Adipocyte (in vitro differentiated cells): ENCODE data around the gene TMEM179B.
A peak's percentile ranks its signal among the peaks of the same experiment; 100 is the strongest.
"Not testable (repeated sequence)": the region's sequence is repeated elsewhere in the genome, so short reads cannot be mapped to it uniquely, and the experiment has no call there.

Experiments used
- DNase-seq: peaks from one replicate; pipeline ENCODE4 v3.0.0-alpha.2; 2015; ENCODE audit warnings: low read depth
- H3K27me3 ChIP-seq: replicated peaks from 2 replicates; pipeline ENCODE4 v1.7.0; 2013; ENCODE audit warnings: mild to moderate bottlenecking, low read length, moderate library complexity; ENCODE audit not compliant: control insufficient read depth, insufficient read depth
- H3K36me3 ChIP-seq: 2 replicates; pipeline ENCODE4 v1.7.0; 2013; ENCODE audit warnings: low read length, mild to moderate bottlenecking, moderate library complexity; ENCODE audit not compliant: control insufficient read depth, insufficient read depth, severe bottlenecking
- H3K4me1 ChIP-seq: 2 replicates; pipeline ENCODE4 v1.7.0; 2013; ENCODE audit warnings: mild to moderate bottlenecking, low read length, moderate library complexity; ENCODE audit not compliant: control insufficient read depth, insufficient read depth
- H3K4me3 ChIP-seq: 2 replicates; pipeline ENCODE4 v1.7.0; 2013; ENCODE audit warnings: mild to moderate bottlenecking, low read length, moderate library complexity
- H3K9ac ChIP-seq: 2 replicates; pipeline ENCODE4 v1.7.0; 2013; ENCODE audit warnings: mild to moderate bottlenecking, low read length, moderate library complexity
- H3K9me3 ChIP-seq: 2 replicates; pipeline ENCODE4 v1.7.0; 2013; ENCODE audit warnings: mild to moderate bottlenecking, low read length, moderate library complexity; ENCODE audit not compliant: control insufficient read depth

TMEM179B gene

GRCh38 chr11:62816557-62816956, 29.4 kb downstream of the TMEM179B start:
- peaks cover 5% of the 10 kb centered on the region for H3K4me1 ChIP-seq
- no peak overlapping the region for H3K4me3 ChIP-seq
- H3K9ac ChIP-seq = no peak overlapping the region
- peaks cover 66% of the 10 kb centered on the region for H3K36me3 ChIP-seq
- DNase-seq = no peak
- H3K9me3 ChIP-seq = no peaks in the 10 kb centered on the region
- no peaks in the 10 kb centered on the region for H3K27me3 ChIP-seq

GRCh38 chr11:62817129-62817528, 29.9 kb downstream of the TMEM179B start:
- Histone ChIP-seq H3K27me3 (no peaks in the 10 kb centered on the region), H3K9me3 (no peaks in the 10 kb centered on the region), H3K4me3 (no peak overlapping the region), H3K36me3 (peaks cover 72% of the 10 kb centered on the region), H3K9ac (no peak overlapping the region), H3K4me1 (peaks cover 5% of the 10 kb centered on the region)
- DNase-seq = no peak

- Histone ChIP-seq H3K4me3 (no peak overlapping the region), H3K27me3 (no peaks in the 10 kb centered on the region), H3K9ac (no peak overlapping the region), H3K4me1 (no peaks in the 10 kb centered on the region), H3K36me3 (peaks cover 87% of the 10 kb centered on the region), H3K9me3 (no peaks in the 10 kb centered on the region)
- no peak for DNase-seq
Observed at GRCh38 chr11:62823677-62824076, 36.5 kb downstream of the TMEM179B start.

- H3K9me3 ChIP-seq, H3K27me3 ChIP-seq, H3K4me3 ChIP-seq, DNase-seq, H3K9ac ChIP-seq: not testable (repeated sequence)
- peaks cover 15% of the 10 kb centered on the region for H3K4me1 ChIP-seq
- H3K36me3 ChIP-seq = peaks cover 53% of the 10 kb centered on the region
Observed at GRCh38 chr11:62828130-62828529, 40.9 kb downstream of the TMEM179B start.

- Histone ChIP-seq H3K27me3 (no peaks in the 10 kb centered on the region), H3K36me3 (peaks cover 52% of the 10 kb centered on the region), H3K9me3 (no peaks in the 10 kb centered on the region), H3K9ac (peak overlapping the region; percentile 98), H3K4me3 (peak overlapping the region; percentile 97), H3K4me1 (peaks cover 22% of the 10 kb centered on the region)
- DNase-seq = no peak
Observed at GRCh38 chr11:62830904-62831519, 43.8 kb downstream of the TMEM179B start.

- DNase-seq = peak; percentile 100
- Histone ChIP-seq H3K4me3 (peak within 1 kb of the TSS; percentile 97), H3K9ac (peak within 1 kb of the TSS; percentile 98), H3K4me1 (peaks cover 22% of the 10 kb centered on the region), H3K36me3 (peaks cover 54% of the 10 kb centered on the region), H3K27me3 (no peaks in the 10 kb centered on the region), H3K9me3 (no peaks in the 10 kb centered on the region)
Observed at GRCh38 chr11:62831520-62832335, 44.5 kb downstream of the TMEM179B start, which contains the start of gene STX5. TSS of gene STX5 (minus strand) at chr11:62832051. CDS start at chr11:62831243, 808 bp downstream.

- peak; percentile 64 for DNase-seq
Observed at GRCh38 chr11:62832336-62833234, 45.4 kb downstream of the TMEM179B start, which contains the start of gene TEX54. TSS of gene TEX54 (minus strand) at chr11:62832841.

GRCh38 chr11:62835336-62835735, 48.1 kb downstream of the TMEM179B start:
- H3K27me3 ChIP-seq = no peaks in the 10 kb centered on the region
- H3K36me3 ChIP-seq = peaks cover 35% of the 10 kb centered on the region
- H3K9ac ChIP-seq = no peak overlapping the region
- H3K4me3 ChIP-seq = no peak overlapping the region
- peaks cover 21% of the 10 kb centered on the region for H3K4me1 ChIP-seq
- DNase-seq = no peak
- H3K9me3 ChIP-seq = no peaks in the 10 kb centered on the region

More at GRCh38 chr11:62832336-62833234, 45.4 kb downstream of the TMEM179B start, which contains the start of gene TEX54:
- Histone ChIP-seq H3K27me3 (no peaks in the 10 kb centered on the region), H3K4me3 (peak within 1 kb of the TSS; percentile 97), H3K9ac (peak within 1 kb of the TSS; percentile 98), H3K9me3 (no peaks in the 10 kb centered on the region), H3K4me1 (peaks cover 23% of the 10 kb centered on the region), H3K36me3 (peaks cover 47% of the 10 kb centered on the region)

- Histone ChIP-seq H3K9me3 (no peaks in the 10 kb centered on the region), H3K9ac (peak within 1 kb of the TSS; percentile 92), H3K36me3 (peaks cover 25% of the 10 kb centered on the region), H3K27me3 (no peaks in the 10 kb centered on the region), H3K4me3 (peak within 1 kb of the TSS; percentile 90), H3K4me1 (peaks cover 15% of the 10 kb centered on the region)
- DNase-seq = peak; percentile 98
Observed at GRCh38 chr11:62839050-62839945, 52.1 kb downstream of the TMEM179B start, which contains the start of gene WDR74. TSS of gene WDR74 (minus strand) at chr11:62839590. CDS start at chr11:62839570, 20 bp downstream.
